KMS-11 (cell line): ENCODE data around the gene PDE6H.

Experiments used
- H2AFZ ChIP-seq: fragments of 200-600 bp; sonication (generic); 2 replicates; pipeline ENCODE4 v1.6.1; 2016; ENCODE audit warnings: antibody characterized with exemption, mixed run types, low read depth
- H3K27ac ChIP-seq: fragments of 200-600 bp; sonication (generic); 2 replicates; pipeline ENCODE4 v1.6.1; 2016; ENCODE audit warnings: mild to moderate bottlenecking, mixed run types
- H3K27me3 ChIP-seq: fragments of 200-600 bp; sonication (generic); 2 replicates; pipeline ENCODE4 v1.6.1; 2017; ENCODE audit warnings: mild to moderate bottlenecking, low read depth, mixed run types, moderate library complexity; ENCODE audit not compliant: insufficient read depth
- H3K36me3 ChIP-seq: fragments of 200-600 bp; sonication (generic); 2 replicates; pipeline ENCODE4 v1.6.1; 2017; ENCODE audit warnings: mild to moderate bottlenecking, mixed run types; ENCODE audit not compliant: insufficient read depth
- H3K4me1 ChIP-seq: fragments of 200-600 bp; sonication (generic); 2 replicates; pipeline ENCODE4 v1.6.1; 2016; ENCODE audit warnings: mild to moderate bottlenecking, low read depth, mixed run types; ENCODE audit not compliant: poor library complexity, severe bottlenecking
- H3K4me2 ChIP-seq: fragments of 200-600 bp; sonication (generic); 2 replicates; pipeline ENCODE4 v1.7.0; 2016; ENCODE audit warnings: mild to moderate bottlenecking, mixed run types
- H3K4me3 ChIP-seq: fragments of 200-600 bp; sonication (generic); IDR thresholded peaks from 2 replicates; pipeline ENCODE4 v1.6.1; 2017; ENCODE audit warnings: low read depth, low read length, mixed read lengths; ENCODE audit not compliant: insufficient read depth
- H3K79me2 ChIP-seq: fragments of 200-600 bp; sonication (generic); 2 replicates; pipeline ENCODE4 v1.6.1; 2016; ENCODE audit warnings: low read depth, mixed run types; ENCODE audit not compliant: insufficient read depth
- H3K9ac ChIP-seq: fragments of 200-600 bp; sonication (generic); 2 replicates; pipeline ENCODE4 v1.6.1; 2016; ENCODE audit warnings: mild to moderate bottlenecking, mixed run types
- H4K20me1 ChIP-seq: fragments of 200-600 bp; sonication (generic); 2 replicates; pipeline ENCODE4 v1.6.1; 2016; ENCODE audit warnings: mild to moderate bottlenecking, mixed run types; ENCODE audit not compliant: insufficient read depth
- TF ChIP-seq, protein P1 (sequence below): fragments of 200-600 bp; sonication (generic); conservative IDR thresholded peaks from 2 replicates; pipeline ENCODE4 v1.6.1; 2017; ENCODE audit warnings: low read depth, mild to moderate bottlenecking, antibody characterized with exemption, low read length, moderate library complexity, mixed read lengths

The PDE6H gene

DNA sequence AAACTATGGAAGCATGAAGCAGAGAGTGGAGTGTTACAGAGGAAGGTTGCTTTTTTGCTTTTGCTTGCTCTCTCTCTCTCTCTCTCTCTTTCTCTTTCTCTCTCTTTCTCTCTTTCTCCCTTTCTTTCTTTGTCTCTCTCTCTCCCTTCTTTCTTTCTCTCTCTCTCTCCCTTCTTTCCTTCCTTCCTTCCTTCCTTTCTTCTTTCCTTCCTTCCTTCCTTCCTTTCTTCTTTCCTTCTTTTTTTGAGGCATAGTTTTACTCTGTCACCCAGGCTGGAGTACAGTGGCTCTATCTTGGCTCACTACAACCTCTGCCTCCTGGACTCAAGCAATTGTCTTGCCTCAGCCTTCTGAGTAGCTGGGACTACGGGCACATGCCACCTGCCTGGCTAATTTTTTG lies 19.1 kb upstream of the PDE6H start:
- no peak overlapping the region for H3K4me2 ChIP-seq
- no peak overlapping the region for H3K27ac ChIP-seq
- no peaks in the 10 kb centered on the region for H3K27me3 ChIP-seq
- H3K9ac ChIP-seq, result no peak overlapping the region
- H4K20me1 ChIP-seq, result no peaks in the 10 kb centered on the region
- peaks cover 9% of the 10 kb centered on the region for H3K4me1 ChIP-seq
- TF ChIP-seq, protein P1, sequence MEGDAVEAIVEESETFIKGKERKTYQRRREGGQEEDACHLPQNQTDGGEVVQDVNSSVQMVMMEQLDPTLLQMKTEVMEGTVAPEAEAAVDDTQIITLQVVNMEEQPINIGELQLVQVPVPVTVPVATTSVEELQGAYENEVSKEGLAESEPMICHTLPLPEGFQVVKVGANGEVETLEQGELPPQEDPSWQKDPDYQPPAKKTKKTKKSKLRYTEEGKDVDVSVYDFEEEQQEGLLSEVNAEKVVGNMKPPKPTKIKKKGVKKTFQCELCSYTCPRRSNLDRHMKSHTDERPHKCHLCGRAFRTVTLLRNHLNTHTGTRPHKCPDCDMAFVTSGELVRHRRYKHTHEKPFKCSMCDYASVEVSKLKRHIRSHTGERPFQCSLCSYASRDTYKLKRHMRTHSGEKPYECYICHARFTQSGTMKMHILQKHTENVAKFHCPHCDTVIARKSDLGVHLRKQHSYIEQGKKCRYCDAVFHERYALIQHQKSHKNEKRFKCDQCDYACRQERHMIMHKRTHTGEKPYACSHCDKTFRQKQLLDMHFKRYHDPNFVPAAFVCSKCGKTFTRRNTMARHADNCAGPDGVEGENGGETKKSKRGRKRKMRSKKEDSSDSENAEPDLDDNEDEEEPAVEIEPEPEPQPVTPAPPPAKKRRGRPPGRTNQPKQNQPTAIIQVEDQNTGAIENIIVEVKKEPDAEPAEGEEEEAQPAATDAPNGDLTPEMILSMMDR, result no peak
- H3K36me3 ChIP-seq, result no peaks in the 10 kb centered on the region
- H3K4me3 ChIP-seq, result no peak overlapping the region
- H3K79me2 ChIP-seq, result no peaks in the 10 kb centered on the region
- no peak overlapping the region for H2AFZ ChIP-seq

DNA sequence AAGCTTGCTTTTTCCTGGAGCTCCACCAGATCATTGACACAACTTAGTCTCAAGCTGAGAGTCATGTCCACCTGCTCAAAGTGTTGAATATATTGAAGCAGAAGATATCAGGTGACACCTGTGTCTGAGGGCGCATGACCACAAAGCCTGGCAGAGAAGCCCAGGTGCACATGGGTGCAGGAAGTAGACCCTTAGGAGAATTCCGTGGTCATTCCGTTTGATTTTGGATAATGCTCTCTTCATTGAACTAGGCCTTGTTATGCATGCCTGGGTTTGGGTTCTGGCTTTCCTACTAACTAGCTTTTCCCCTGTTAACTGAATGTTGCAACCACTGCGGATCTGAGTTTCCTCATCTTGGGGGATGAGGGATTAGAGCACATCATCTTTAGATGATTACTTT lies 18.6 kb upstream of the PDE6H start:
- Histone ChIP-seq H3K9ac (no peak overlapping the region), H3K36me3 (no peaks in the 10 kb centered on the region), H3K79me2 (no peaks in the 10 kb centered on the region), H3K4me3 (no peak overlapping the region), H4K20me1 (no peaks in the 10 kb centered on the region), H3K27me3 (no peaks in the 10 kb centered on the region), H2AFZ (no peak overlapping the region), H3K27ac (no peak overlapping the region), H3K4me2 (no peak overlapping the region), H3K4me1 (peaks cover 4% of the 10 kb centered on the region)
- TF ChIP-seq, protein P1, result no peak

DNA sequence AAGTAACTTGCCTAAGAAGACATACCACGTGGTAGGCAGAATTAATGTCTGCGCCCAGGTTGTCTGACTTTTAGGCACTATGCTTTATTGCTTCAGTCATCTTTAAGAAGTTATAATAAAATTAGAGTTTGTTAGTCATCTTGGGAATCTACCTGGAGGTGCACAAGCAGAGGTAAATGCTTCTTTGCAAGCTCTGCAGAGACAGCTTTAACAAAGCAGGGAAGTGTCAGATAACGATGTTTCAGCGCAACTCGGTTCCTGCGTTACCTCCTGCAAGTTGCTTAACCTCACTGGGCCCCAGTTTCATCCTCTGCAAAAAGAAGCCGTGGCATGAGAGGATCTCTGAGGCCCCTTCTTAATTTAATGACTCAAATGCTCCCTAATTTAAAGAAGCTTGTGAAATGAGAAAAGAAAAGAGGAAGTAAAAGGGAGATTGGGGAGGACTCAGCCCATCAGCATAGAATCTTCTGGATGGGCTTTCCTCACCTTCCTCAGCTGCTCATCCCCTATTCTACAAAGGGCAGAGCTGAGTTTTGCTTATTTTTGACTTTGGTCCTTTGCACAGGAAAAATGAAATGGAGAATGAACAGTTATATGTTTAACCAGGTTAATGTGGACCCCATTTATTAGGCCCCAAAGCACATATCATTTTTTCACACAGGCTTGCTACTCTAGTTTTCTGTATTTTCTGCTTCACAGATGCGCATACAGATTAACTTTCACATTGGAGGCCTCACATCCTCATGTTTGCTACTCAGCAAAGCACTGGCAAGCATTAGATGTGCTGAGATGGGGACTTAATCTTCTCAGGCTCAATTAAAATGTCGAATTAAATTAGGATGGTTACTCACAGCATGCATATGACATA lies 16.6 kb upstream of the PDE6H start:
- TF ChIP-seq, protein P1, result no peak
- Histone ChIP-seq H4K20me1 (no peaks in the 10 kb centered on the region), H3K27ac (no peak overlapping the region), H3K4me3 (no peak overlapping the region), H3K4me1 (no peaks in the 10 kb centered on the region), H3K27me3 (no peaks in the 10 kb centered on the region), H3K36me3 (no peaks in the 10 kb centered on the region), H2AFZ (no peak overlapping the region), H3K79me2 (no peaks in the 10 kb centered on the region), H3K9ac (no peak overlapping the region), H3K4me2 (no peak overlapping the region)

DNA sequence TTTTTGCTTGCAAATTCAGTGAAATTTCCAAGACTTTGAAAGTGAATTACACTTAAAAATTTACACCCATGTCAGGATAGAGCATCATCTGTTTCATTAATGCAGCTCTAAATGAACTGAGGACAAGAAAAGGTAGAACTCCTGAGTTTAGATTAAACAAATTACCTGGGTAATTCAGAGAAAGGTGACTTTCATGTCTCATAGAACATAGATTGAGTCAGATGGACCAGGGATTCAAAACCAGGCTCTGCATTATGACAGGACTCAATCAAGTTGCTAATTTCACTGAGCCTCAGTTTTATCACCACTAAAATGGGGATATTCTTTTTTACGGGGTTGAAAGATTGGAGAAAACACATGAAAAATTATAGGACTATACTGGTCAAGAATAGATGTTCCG lies 15.9 kb upstream of the PDE6H start:
- no peak overlapping the region for H3K4me2 ChIP-seq
- TF ChIP-seq, protein P1, result no peak
- no peak overlapping the region for H3K27ac ChIP-seq
- H4K20me1 ChIP-seq, result no peaks in the 10 kb centered on the region
- no peaks in the 10 kb centered on the region for H3K27me3 ChIP-seq
- H3K4me1 ChIP-seq, result no peaks in the 10 kb centered on the region
- no peak overlapping the region for H2AFZ ChIP-seq
- no peak overlapping the region for H3K4me3 ChIP-seq
- no peak overlapping the region for H3K9ac ChIP-seq
- H3K36me3 ChIP-seq, result no peaks in the 10 kb centered on the region
- H3K79me2 ChIP-seq, result no peaks in the 10 kb centered on the region
